Muscle of leg (tissue), 11 donors: ENCODE measurements around the gene SUV39H2. TPM values are rescaled to one million over a fixed set of nuclear protein-coding genes. Genes with fewer than 3 reads are reported as not detected.
"Not testable (repeated sequence)": the region's sequence is repeated elsewhere in the genome, so short reads cannot be mapped to it uniquely, and the experiment has no call there.

Experiments
- DNase-seq: peaks from one replicate; pipeline ENCODE4 v3.0.0; 2013
- H3K27ac ChIP-seq: one replicate; pipeline ENCODE4 v1.5.1; 2013; ENCODE audit warnings: mild to moderate bottlenecking, low read length, control low read depth
- H3K27me3 ChIP-seq: one replicate; pipeline ENCODE4 v1.6.1; 2013; ENCODE audit warnings: low read length; ENCODE audit not compliant: control insufficient read depth, insufficient read depth
- H3K36me3 ChIP-seq: one replicate; pipeline ENCODE4 v1.6.1; 2013; ENCODE audit warnings: low read length; ENCODE audit not compliant: control insufficient read depth, insufficient read depth
- H3K4me1 ChIP-seq: one replicate; pipeline ENCODE4 v1.6.1; 2013; ENCODE audit warnings: low read length; ENCODE audit not compliant: control insufficient read depth, insufficient read depth
- H3K4me3 ChIP-seq: one replicate; pipeline ENCODE4 v1.5.1; 2013; ENCODE audit warnings: low read length, control low read depth
- H3K9me3 ChIP-seq: replicated peaks from 2 replicates; pipeline ENCODE4 v1.6.1; 2013; ENCODE audit warnings: low read depth, low read length; ENCODE audit not compliant: control insufficient read depth
- WGBS: methylation state at CpG from one replicate; pipeline ENCODE4 v1.1.5; 2013; ENCODE audit warnings: missing lambda C conversion rate; ENCODE audit not compliant: insufficient coverage; 5-methylcytosine and 5-hydroxymethylcytosine counted together
- polyA plus RNA-seq, 8 donors: library from polyadenylated mRNA; unstranded; fragments of 120-200 nt; gene quantifications; one replicate each; pipeline versions ENCODE4 v1.2.1 to v1.2.3, GENCODE V29; 2013; ENCODE audit warnings: inconsistent platforms in 1 of 8, low replicate concordance in 1 of 8; ENCODE audit not compliant: insufficient read length in 8 of 8, insufficient read depth in 1 of 8
- total RNA-seq: library from RNA; stranded (reverse); fragments of 120-200 nt; gene quantifications from one replicate; pipeline ENCODE4 v1.2.4, GENCODE V29; 2013

Gene SUV39H2
- total and polyA plus RNA-seq, 9 donors, result 9.3 to 17.6 (median 12.5) TPM

DNA sequence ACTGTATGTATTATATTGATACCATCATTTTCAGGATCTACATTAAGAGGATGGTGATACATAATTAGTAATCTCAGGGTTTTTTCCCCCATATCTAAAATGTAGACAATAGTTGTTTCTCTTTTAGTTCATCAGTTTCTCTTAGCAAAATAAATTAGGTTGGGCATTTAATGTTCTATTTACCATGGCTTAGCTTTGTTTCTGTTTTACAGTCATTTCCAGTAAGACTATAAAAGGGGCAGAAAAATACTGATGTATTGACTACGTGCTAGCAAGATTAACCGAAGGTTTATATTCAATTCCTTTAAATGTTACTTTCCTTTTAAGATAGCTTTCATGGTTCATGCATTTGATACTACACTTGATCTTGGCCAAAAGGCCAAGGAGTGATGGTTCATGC lies 26.2 kb downstream of the SUV39H2 start:
- peaks cover 24% of the 10 kb centered on the region for H3K36me3 ChIP-seq
- no peak overlapping the region for H3K27ac ChIP-seq
- no peaks in the 10 kb centered on the region for H3K4me1 ChIP-seq
- no peak overlapping the region for H3K4me3 ChIP-seq
- WGBS, result no CpG with 5 or more reads among the region's 2 CpGs
- H3K27me3 ChIP-seq, result no peaks in the 10 kb centered on the region
- no peak for DNase-seq
- H3K9me3 ChIP-seq, result peaks cover 3% of the 10 kb centered on the region

DNA sequence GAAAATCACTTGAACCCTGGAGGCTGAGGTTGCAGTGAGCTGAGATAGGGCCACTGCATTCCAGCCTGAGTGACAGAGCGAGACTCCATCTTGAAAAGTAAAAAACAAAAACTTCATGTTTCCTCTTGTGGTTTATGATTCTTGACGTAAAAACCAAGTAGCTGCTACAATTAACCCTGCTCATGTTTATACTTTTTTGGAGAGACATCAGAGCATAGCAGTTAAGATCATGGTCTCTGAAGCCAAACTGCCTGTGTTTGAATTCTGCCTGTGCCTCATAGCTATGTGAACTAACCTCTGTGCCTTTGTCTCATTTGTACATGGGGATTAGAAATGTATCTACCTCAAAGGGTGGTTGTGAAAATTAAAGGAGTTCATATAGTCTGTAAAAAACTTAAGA lies 27.2 kb downstream of the SUV39H2 start:
- no peaks in the 10 kb centered on the region for H3K27me3 ChIP-seq
- no peaks in the 10 kb centered on the region for H3K4me1 ChIP-seq
- H3K4me3 ChIP-seq, result no peak overlapping the region
- no CpG with 5 or more reads among the region's 2 CpGs for whole genome bisulfite sequencing
- peaks cover 33% of the 10 kb centered on the region for H3K36me3 ChIP-seq
- no peak for DNase-seq
- peaks cover 3% of the 10 kb centered on the region for H3K9me3 ChIP-seq
- no peak overlapping the region for H3K27ac ChIP-seq

DNA sequence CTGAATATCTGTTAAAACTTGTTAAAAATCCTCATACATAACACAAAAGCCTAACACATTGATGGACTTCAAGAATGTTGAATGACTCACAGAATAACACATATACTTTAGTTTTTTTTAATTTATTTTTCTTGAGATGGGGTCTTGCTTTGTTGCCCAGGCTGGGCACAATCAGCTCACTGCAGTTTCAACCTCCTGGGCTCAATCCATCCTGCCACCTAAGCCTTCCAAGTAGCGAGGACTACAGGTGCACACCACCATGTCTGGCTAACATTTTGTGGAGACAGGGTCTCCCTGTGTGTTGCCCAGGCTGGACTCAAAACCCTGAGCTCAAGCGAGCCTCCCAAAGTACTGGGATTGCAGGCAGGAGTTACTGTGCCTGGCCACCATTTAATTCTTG lies 28.1 kb downstream of the SUV39H2 start:
- H3K4me1 ChIP-seq, result no peaks in the 10 kb centered on the region
- DNase-seq, result no peak
- peaks cover 31% of the 10 kb centered on the region for H3K36me3 ChIP-seq
- H3K27me3 ChIP-seq, result no peaks in the 10 kb centered on the region
- peaks cover 3% of the 10 kb centered on the region for H3K9me3 ChIP-seq
- 100% methylated on average over 2 of the region's 2 CpGs for WGBS
- no peak overlapping the region for H3K27ac ChIP-seq
- no peak overlapping the region for H3K4me3 ChIP-seq

DNA sequence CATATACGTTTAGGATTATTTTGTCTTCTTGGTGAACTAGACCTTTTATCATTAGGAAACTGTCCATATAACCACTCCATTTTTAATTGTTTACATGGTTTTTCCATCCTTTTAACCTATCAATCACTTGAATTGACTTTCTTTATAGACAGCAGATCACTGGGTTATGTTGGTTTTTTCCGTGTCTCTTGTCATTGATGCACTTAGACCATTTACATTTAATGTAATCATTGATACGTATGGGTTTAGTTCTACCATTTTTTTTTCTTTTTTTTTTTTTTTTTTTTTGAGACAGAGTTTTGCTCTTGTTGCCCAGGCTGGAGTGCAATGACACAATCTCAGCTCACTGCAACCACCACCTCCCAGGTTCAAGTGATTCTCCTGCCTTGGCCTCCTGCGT lies 28.9 kb downstream of the SUV39H2 start:
- H3K27me3 ChIP-seq, H3K27ac ChIP-seq, H3K4me3 ChIP-seq, H3K9me3 ChIP-seq, H3K4me1 ChIP-seq, DNase-seq: not testable (repeated sequence)
- WGBS, result 100% methylated on average over 1 of the region's 4 CpGs
- H3K36me3 ChIP-seq, result peaks cover 38% of the 10 kb centered on the region

DNA sequence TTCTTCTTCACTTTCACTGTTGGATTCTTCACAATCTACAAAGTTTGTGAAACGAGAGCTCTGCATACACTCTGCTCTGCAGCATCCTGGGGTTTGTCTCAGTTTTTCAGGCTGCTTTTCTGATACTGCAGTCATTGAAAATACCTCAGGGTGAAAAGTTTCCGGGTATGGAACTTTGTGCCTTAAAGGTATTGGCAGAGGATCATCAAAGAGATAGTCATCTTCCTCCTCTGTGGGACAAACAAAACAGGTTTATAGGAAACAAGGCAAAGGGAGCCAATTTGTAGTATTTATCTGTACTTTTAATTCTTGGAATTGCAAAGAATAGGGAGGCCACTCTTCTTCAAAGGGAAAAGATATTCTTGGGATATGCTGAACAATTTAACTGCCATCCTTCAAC lies 30.4 kb downstream of the SUV39H2 start:
- H3K9me3 ChIP-seq, result peaks cover 3% of the 10 kb centered on the region
- no peaks in the 10 kb centered on the region for H3K27me3 ChIP-seq
- DNase-seq, result no peak
- H3K27ac ChIP-seq, result no peak overlapping the region
- H3K36me3 ChIP-seq, result peaks cover 40% of the 10 kb centered on the region
- no peaks in the 10 kb centered on the region for H3K4me1 ChIP-seq
- 100% methylated on average over 1 of the region's 2 CpGs for WGBS
- H3K4me3 ChIP-seq, result no peak overlapping the region

DNA sequence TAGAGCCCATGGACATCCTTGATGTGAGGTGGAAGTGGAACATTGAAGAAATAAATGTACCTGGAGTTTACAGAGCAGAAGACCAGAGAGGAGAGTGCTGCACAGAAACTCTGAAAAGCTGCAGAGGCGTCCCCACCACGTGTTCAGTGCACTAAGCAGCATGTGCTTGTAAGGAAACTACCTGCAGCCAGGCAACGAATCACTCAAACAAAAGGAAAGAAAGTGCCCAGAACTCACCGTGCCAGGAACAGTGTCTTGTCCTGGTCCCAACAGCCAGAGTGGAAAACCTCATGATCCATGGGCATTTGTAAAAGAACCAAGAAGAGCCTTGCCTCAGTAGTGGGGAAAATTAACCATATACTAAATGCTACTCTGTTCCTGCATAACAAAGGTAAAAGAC lies 32.3 kb downstream of the SUV39H2 start:
- Histone ChIP-seq H3K27ac (no peak overlapping the region), H3K4me1 (no peaks in the 10 kb centered on the region), H3K4me3 (no peak overlapping the region), H3K27me3 (no peaks in the 10 kb centered on the region), H3K36me3 (peaks cover 44% of the 10 kb centered on the region), H3K9me3 (peaks cover 7% of the 10 kb centered on the region)
- DNase-seq, result no peak
- WGBS, result 98% methylated on average over 4 of the region's 4 CpGs

DNA sequence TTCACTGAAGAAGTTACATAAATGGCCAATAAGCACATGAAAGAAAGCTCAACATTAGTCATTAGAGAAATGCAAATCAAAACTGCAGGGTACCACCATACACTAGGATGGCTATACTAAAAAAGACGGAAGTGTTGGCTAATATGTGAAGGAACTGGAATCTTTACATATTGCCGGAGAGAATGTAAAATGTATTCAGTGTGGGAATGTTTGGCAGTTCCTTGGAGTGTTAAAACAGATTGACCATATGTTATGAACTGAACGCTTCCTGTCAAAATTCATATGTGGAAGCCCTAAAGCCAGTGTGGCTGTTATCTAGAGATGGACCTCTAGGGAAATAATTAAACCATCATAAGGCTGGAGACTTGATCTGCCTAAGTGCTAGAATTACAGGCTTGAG lies 33.1 kb downstream of the SUV39H2 start:
- no peaks in the 10 kb centered on the region for H3K27me3 ChIP-seq
- WGBS, result 83% methylated on average over 3 of the region's 3 CpGs
- H3K4me3 ChIP-seq, result no peak overlapping the region
- H3K9me3 ChIP-seq, result peaks cover 15% of the 10 kb centered on the region
- DNase-seq, result no peak
- peaks cover 42% of the 10 kb centered on the region for H3K36me3 ChIP-seq
- H3K27ac ChIP-seq, result no peak overlapping the region
- no peaks in the 10 kb centered on the region for H3K4me1 ChIP-seq

DNA sequence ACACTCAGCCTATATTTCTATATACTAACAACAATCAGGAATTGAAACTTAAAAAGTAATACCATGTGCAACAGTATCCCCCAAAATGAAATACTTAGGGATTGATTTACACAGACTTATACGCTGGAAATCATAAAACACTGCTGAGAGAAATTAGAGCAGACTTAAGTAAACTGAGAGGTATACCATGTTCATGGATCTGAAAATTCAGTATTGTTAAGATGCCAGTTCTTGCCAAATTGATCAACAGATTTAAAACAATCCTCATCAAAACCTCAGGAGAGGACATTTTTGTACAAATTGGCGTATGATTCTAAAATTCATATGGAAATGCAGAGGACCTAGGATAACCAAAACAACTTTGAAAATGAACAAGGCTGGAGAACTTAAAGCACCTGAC lies 37.9 kb downstream of the SUV39H2 start:
- no peak for DNase-seq
- no peak overlapping the region for H3K4me3 ChIP-seq
- no peaks in the 10 kb centered on the region for H3K4me1 ChIP-seq
- H3K27ac ChIP-seq, result no peak overlapping the region
- peaks cover 38% of the 10 kb centered on the region for H3K36me3 ChIP-seq
- no peaks in the 10 kb centered on the region for H3K27me3 ChIP-seq
- peaks cover 21% of the 10 kb centered on the region for H3K9me3 ChIP-seq
- WGBS, result no CpG with 5 or more reads among the region's 2 CpGs

DNA sequence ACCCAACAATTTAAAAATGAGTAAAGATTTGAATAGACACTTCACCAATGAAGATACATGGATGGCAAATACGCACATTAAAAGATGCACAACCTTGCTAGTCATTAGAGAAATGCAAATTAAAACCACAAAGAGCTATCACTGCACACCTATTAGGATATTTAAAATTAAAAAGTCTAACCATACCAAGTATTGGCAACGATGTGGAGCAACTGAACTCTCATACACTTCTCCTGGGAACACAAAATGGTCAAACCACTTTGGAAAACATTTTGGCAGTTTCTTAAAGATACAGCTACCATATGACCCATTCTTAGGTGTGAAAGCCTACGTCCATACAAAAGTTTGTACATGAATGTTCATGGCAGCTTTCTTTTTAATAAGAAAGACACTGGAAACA lies 39.2 kb downstream of the SUV39H2 start:
- 83% methylated on average over 1 of the region's 3 CpGs for WGBS
- peaks cover 37% of the 10 kb centered on the region for H3K36me3 ChIP-seq

DNA sequence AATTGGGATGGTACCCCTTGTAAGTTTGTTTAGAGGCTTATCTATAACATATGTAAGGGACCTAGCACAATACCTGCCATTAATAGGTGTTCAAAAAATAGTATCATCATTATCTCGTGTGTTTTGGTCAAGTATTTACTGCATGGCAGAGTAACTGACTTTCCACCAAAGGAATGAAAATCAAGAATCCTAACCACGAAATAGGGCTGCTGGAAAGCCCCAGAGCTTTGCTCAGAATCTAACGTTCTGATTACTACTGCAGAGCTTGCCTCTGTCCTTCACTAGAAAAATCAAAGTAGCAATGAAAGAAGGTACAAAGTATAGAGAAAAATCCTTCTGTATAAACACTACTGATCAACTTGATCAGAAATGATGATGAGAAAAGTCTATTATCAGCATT lies 40.3 kb downstream of the SUV39H2 start:
- no peaks in the 10 kb centered on the region for H3K4me1 ChIP-seq
- no CpG with 5 or more reads among the region's 3 CpGs for WGBS
- peaks cover 21% of the 10 kb centered on the region for H3K9me3 ChIP-seq
- no peak overlapping the region for H3K4me3 ChIP-seq
- H3K27me3 ChIP-seq, result no peaks in the 10 kb centered on the region
- H3K27ac ChIP-seq, result no peak overlapping the region
- DNase-seq, result no peak
- H3K36me3 ChIP-seq, result peaks cover 45% of the 10 kb centered on the region

More for the DNA sequence above, 39.2 kb downstream of the SUV39H2 start:
- DNase-seq, result no peak
- Histone ChIP-seq H3K9me3 (peaks cover 21% of the 10 kb centered on the region), H3K27me3 (no peaks in the 10 kb centered on the region), H3K27ac (no peak overlapping the region), H3K4me1 (no peaks in the 10 kb centered on the region), H3K4me3 (no peak overlapping the region)

DNA sequence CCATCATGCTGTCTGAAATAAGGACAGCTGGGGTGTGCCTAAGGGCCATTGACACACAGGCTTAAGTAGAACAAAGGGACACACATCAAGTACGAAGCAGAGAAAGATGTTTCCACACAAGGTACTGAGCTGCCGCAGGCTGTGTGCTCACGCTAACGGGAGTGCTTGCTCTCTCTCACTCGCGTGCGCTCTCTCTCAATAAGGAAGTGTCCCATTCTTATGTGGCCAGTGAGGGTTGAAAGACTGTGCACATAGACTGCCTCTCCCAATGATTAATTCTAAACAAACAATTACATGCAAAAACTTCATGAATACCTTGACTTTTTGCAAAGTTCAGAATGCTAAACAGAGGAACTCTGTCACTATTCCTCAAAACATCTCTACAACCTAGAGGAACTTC lies 45.3 kb downstream of the SUV39H2 start:
- Histone ChIP-seq H3K27me3 (no peaks in the 10 kb centered on the region), H3K4me1 (no peaks in the 10 kb centered on the region), H3K4me3 (no peak overlapping the region), H3K36me3 (peaks cover 56% of the 10 kb centered on the region), H3K27ac (no peak overlapping the region), H3K9me3 (no peaks in the 10 kb centered on the region)
- no peak for DNase-seq
- 100% methylated on average over 3 of the region's 7 CpGs for WGBS
